ENCODE data around the gene CHD1L.
"Not testable (repeated sequence)": the region's sequence is repeated elsewhere in the genome, so short reads cannot be mapped to it uniquely, and the experiment has no call there.

The CHD1L gene

GRCh38 chr1:147297438-147297837 is 55.0 kb downstream of the CHD1L start:
- Histone ChIP-seq H3K9me2 (replicated peaks; ENCODE audit: control insufficient read depth, low read length) (no peaks in the 10 kb centered on the region), H3K4me3 (ENCODE audit: low read length) (no peak overlapping the region), H3K27ac (ENCODE audit: low read depth, low read length) (no peak overlapping the region), H4K20me1 (ENCODE audit: control insufficient read depth, insufficient read depth, low read depth, low read length) (no peaks in the 10 kb centered on the region), H3K9me3 (ENCODE audit: control insufficient read depth, insufficient read depth, low read length) (no peaks in the 10 kb centered on the region; the same call in 1 of the 2 replicates), H3K4me1 (ENCODE audit: control insufficient read depth, low read length) (no peaks in the 10 kb centered on the region), H3K4me2 (ENCODE audit: low read length) (no peak overlapping the region), H3F3A (ENCODE audit: control insufficient read depth, insufficient read depth) (no peaks in the 10 kb centered on the region), H3K27me3 (ENCODE audit: control insufficient read depth, low read length) (no peaks in the 10 kb centered on the region), H3K79me2 (ENCODE audit: control insufficient read depth, low read length) (no peaks in the 10 kb centered on the region), H3K36me3 (ENCODE audit: control insufficient read depth, low read length) (peaks cover 55% of the 10 kb centered on the region)
- TF ChIP-seq CTCF (IDR thresholded peaks at IDR 0.05; ENCODE audit: low read depth, low read length, poor library complexity, severe bottlenecking) (no peak), EZH2phosphoT487 (IDR thresholded peaks at IDR 0.05; ENCODE audit: borderline replicate concordance, low read length) (no peak)

GRCh38 chr1:147305803-147306202 is 63.3 kb downstream of the CHD1L start:
- not testable (repeated sequence) for H3K27me3 ChIP-seq (ENCODE audit: control insufficient read depth, low read length); H3K27ac ChIP-seq (ENCODE audit: low read depth, low read length); H3K9me2 ChIP-seq (replicated peaks; ENCODE audit: control insufficient read depth, low read length); H3K4me3 ChIP-seq (ENCODE audit: low read length); H3K4me2 ChIP-seq (ENCODE audit: low read length); H4K20me1 ChIP-seq (ENCODE audit: control insufficient read depth, insufficient read depth, low read depth, low read length); H3K36me3 ChIP-seq (ENCODE audit: control insufficient read depth, low read length); H3K79me2 ChIP-seq (ENCODE audit: control insufficient read depth, low read length); H3K4me1 ChIP-seq (ENCODE audit: control insufficient read depth, low read length); H3F3A ChIP-seq (ENCODE audit: control insufficient read depth, insufficient read depth); H3K9me3 ChIP-seq (ENCODE audit: control insufficient read depth, insufficient read depth, low read length)

GRCh38 chr1:147316968-147317367 is 74.5 kb downstream of the CHD1L start:
- no peaks in the 10 kb centered on the region for H3K79me2 ChIP-seq (ENCODE audit: control insufficient read depth, low read length)
- no peaks in the 10 kb centered on the region for H3K9me2 ChIP-seq (replicated peaks; ENCODE audit: control insufficient read depth, low read length)
- H4K20me1 ChIP-seq (ENCODE audit: control insufficient read depth, insufficient read depth, low read depth, low read length) = no peaks in the 10 kb centered on the region
- no peak overlapping the region for H3K4me2 ChIP-seq (ENCODE audit: low read length)
- no peak overlapping the region for H3K4me3 ChIP-seq (ENCODE audit: low read length)
- no peak overlapping the region for H3K27ac ChIP-seq (ENCODE audit: low read depth, low read length)
- H3K4me1 ChIP-seq (ENCODE audit: control insufficient read depth, low read length) = no peaks in the 10 kb centered on the region
- TF ChIP-seq CTCF (IDR thresholded peaks at IDR 0.05; ENCODE audit: low read depth, low read length, poor library complexity, severe bottlenecking) (no peak), EZH2phosphoT487 (IDR thresholded peaks at IDR 0.05; ENCODE audit: borderline replicate concordance, low read length) (no peak)
- H3F3A ChIP-seq (ENCODE audit: control insufficient read depth, insufficient read depth) = no peaks in the 10 kb centered on the region
- H3K36me3 ChIP-seq (ENCODE audit: control insufficient read depth, low read length) = no peaks in the 10 kb centered on the region
- no peaks in the 10 kb centered on the region for H3K9me3 ChIP-seq (ENCODE audit: control insufficient read depth, insufficient read depth, low read length)
- H3K27me3 ChIP-seq (ENCODE audit: control insufficient read depth, low read length) = no peaks in the 10 kb centered on the region

GRCh38 chr1:147326933-147327687 is 84.6 kb downstream of the CHD1L start:
- H3K27ac ChIP-seq (ENCODE audit: low read depth, low read length); H3K4me1 ChIP-seq (ENCODE audit: control insufficient read depth, low read length); H3K4me3 ChIP-seq (ENCODE audit: low read length); H3K79me2 ChIP-seq (ENCODE audit: control insufficient read depth, low read length); H3K9me3 ChIP-seq (ENCODE audit: control insufficient read depth, insufficient read depth, low read length); H3K36me3 ChIP-seq (ENCODE audit: control insufficient read depth, low read length); H3K27me3 ChIP-seq (ENCODE audit: control insufficient read depth, low read length); H3K9me2 ChIP-seq (replicated peaks; ENCODE audit: control insufficient read depth, low read length); H3K4me2 ChIP-seq (ENCODE audit: low read length); H4K20me1 ChIP-seq (ENCODE audit: control insufficient read depth, insufficient read depth, low read depth, low read length); H3F3A ChIP-seq (ENCODE audit: control insufficient read depth, insufficient read depth): not testable (repeated sequence)

All from DOHH2 (cell line).